Measurements from ENCODE around the gene RNU5D-1. TPM values are rescaled to one million over a fixed set of nuclear protein-coding genes. Genes with fewer than 3 reads are reported as not detected.
"Not testable (repeated sequence)": the region's sequence is repeated elsewhere in the genome, so short reads cannot be mapped to it uniquely, and the experiment has no call there.

RNU5D-1 gene
- polyA plus RNA-seq, 1 experiment = not detected

GRCh38 chr1:44740179-44740617, 9.2 kb upstream of the RNU5D-1 start:
- peak overlapping the region; percentile 86 for H3K27ac ChIP-seq (ENCODE audit: low read depth, low read length)
- CTCF ChIA-PET = interaction anchor here (10.4 kb wide), 1 partner anchor 9 kb away, joined by 89 read pairs; the partner anchor contains the start of gene RNU5D-1

GRCh38 chr1:44739307-44740178, 8.6 kb upstream of the RNU5D-1 start, which contains the start of gene KIF2C:
Gene KIF2C, plus strand, starts transcription at chr1:44739837. Its CDS starts 96 bp downstream, at chr1:44739933.
- Histone ChIP-seq H3K4me3 (ENCODE audit: low read depth, low read length) (peak within 1 kb of the TSS; percentile 93), H3K27ac (ENCODE audit: low read depth, low read length) (peak within 1 kb of the TSS; percentile 86), H3K27me3 (ENCODE audit: control insufficient read depth, insufficient read depth, low read length) (no peaks in the 10 kb centered on the region), H3K9me3 (ENCODE audit: control insufficient read depth, insufficient read depth, low read length) (peaks cover 5% of the 10 kb centered on the region; the same call in 1 of the 2 replicates)
- POLR2A ChIA-PET = interaction anchor here (1.0 kb wide), 1 partner anchor 9 kb away, joined by 3 read pairs; no protein-coding TSS in a partner anchor
- CTCF ChIA-PET = interaction anchor here (10.4 kb wide), 1 partner anchor 8 kb away, joined by 89 read pairs; the partner anchor contains the start of gene RNU5D-1
- DNase-seq (ENCODE audit: low read depth, low spot score) = peak; percentile 93
- TF ChIP-seq CTCF (IDR thresholded peaks at IDR 0.05; ENCODE audit: low read depth, low read length) = no peak

More at GRCh38 chr1:44740179-44740617, 9.2 kb upstream of the RNU5D-1 start:
- no peak for TF ChIP-seq CTCF (IDR thresholded peaks at IDR 0.05; ENCODE audit: low read depth, low read length)
- Histone ChIP-seq H3K9me3 (ENCODE audit: control insufficient read depth, insufficient read depth, low read length) (peaks cover 5% of the 10 kb centered on the region; the same call in 1 of the 2 replicates), H3K4me3 (ENCODE audit: low read depth, low read length) (peak overlapping the region; percentile 93), H3K27me3 (ENCODE audit: control insufficient read depth, insufficient read depth, low read length) (no peaks in the 10 kb centered on the region)
- POLR2A ChIA-PET = no interaction called here
- DNase-seq (ENCODE audit: low read depth, low spot score) = no peak

- ChIA-PET POLR2A (interaction anchor here (1.0 kb wide), 1 partner anchor 9 kb away, joined by 3 read pairs; no protein-coding TSS in a partner anchor), CTCF (interaction anchor here (10.4 kb wide), 1 partner anchor 8 kb away, joined by 89 read pairs; the partner anchor contains the start of gene RNU5D-1)
- not testable (repeated sequence) for H3K9me3 ChIP-seq (ENCODE audit: control insufficient read depth, insufficient read depth, low read length); H3K27me3 ChIP-seq (ENCODE audit: control insufficient read depth, insufficient read depth, low read length); DNase-seq (ENCODE audit: low read depth, low spot score)
- peak overlapping the region; percentile 86 for H3K27ac ChIP-seq (ENCODE audit: low read depth, low read length)
- H3K4me3 ChIP-seq (ENCODE audit: low read depth, low read length) = peak overlapping the region; percentile 93
Measured at GRCh38 chr1:44738953-44739306, 8.0 kb upstream of the RNU5D-1 start.

- ChIA-PET POLR2A (interaction anchor here (0.7 kb wide), 1 partner anchor 45 kb away, joined by 6 read pairs; no protein-coding TSS in a partner anchor), CTCF (interaction anchor here (0.6 kb wide), 2 partner anchors 282 to 909 kb away, joined by 3 to 4 read pairs; no protein-coding TSS in a partner anchor)
- Histone ChIP-seq H3K4me3 (ENCODE audit: low read depth, low read length) (no peak overlapping the region), H3K27ac (ENCODE audit: low read depth, low read length) (no peak overlapping the region), H3K9me3 (ENCODE audit: control insufficient read depth, insufficient read depth, low read length) (peaks cover 5% of the 10 kb centered on the region; the same call in 1 of the 2 replicates), H3K27me3 (ENCODE audit: control insufficient read depth, insufficient read depth, low read length) (no peaks in the 10 kb centered on the region)
- TF ChIP-seq CTCF (IDR thresholded peaks at IDR 0.05; ENCODE audit: low read depth, low read length) = no peak
- no peak for DNase-seq (ENCODE audit: low read depth, low spot score)
Measured at GRCh38 chr1:44735992-44736391, 5.0 kb upstream of the RNU5D-1 start.

GRCh38 chr1:44733784-44734183, 2.8 kb upstream of the RNU5D-1 start:
- Histone ChIP-seq H3K9me3 (ENCODE audit: control insufficient read depth, insufficient read depth, low read length) (peaks cover 5% of the 10 kb centered on the region; the same call in 1 of the 2 replicates), H3K27me3 (ENCODE audit: control insufficient read depth, insufficient read depth, low read length) (no peaks in the 10 kb centered on the region), H3K27ac (ENCODE audit: low read depth, low read length) (no peak overlapping the region), H3K4me3 (ENCODE audit: low read depth, low read length) (no peak overlapping the region)
- TF ChIP-seq CTCF (IDR thresholded peaks at IDR 0.05; ENCODE audit: low read depth, low read length) = no peak
- CTCF ChIA-PET = no interaction called here
- DNase-seq (ENCODE audit: low read depth, low spot score) = no peak
- POLR2A ChIA-PET = no interaction called here

Measured in AG04450 (cell line).